NCI-H82 (cell line): ENCODE data around the gene GNS.

Experiments used
- DNase-seq: peaks from one replicate; lab custom pipeline; 2025; lab: John Stamatoyannopoulos, UW

Gene GNS

GRCh38 chr12:64673490-64674169 is 85.6 kb downstream of the GNS start:
- DNase-seq, result peak; percentile 69

GRCh38 chr12:64672925-64673409 is 86.2 kb downstream of the GNS start:
- DNase-seq, result peak; percentile 48

GRCh38 chr12:64671681-64672080 is 87.5 kb downstream of the GNS start:
- DNase-seq, result no peak

- no peak for DNase-seq
Observed at GRCh38 chr12:64670919-64671639, 88.1 kb downstream of the GNS start.

- DNase-seq, result no peak
Observed at GRCh38 chr12:64670019-64670418, 89.2 kb downstream of the GNS start.

GRCh38 chr12:64669270-64669842 is 89.8 kb downstream of the GNS start:
- no peak for DNase-seq

GRCh38 chr12:64667793-64668192 is 91.4 kb downstream of the GNS start:
- no peak for DNase-seq

- DNase-seq, result no peak
Observed at GRCh38 chr12:64666054-64666914, 92.9 kb downstream of the GNS start.

- DNase-seq, result peak; percentile 10
Observed at GRCh38 chr12:64665514-64665913, 93.7 kb downstream of the GNS start.
